IPS DF 4.7 (cell line): ENCODE measurements around the gene SPRR2F.

Experiments
- DNase-seq: peaks from one replicate; pipeline ENCODE4 v3.0.0-alpha.2; 2013; ENCODE audit warnings: low spot score; ENCODE audit errors: extremely low read depth

Gene SPRR2F

DNA sequence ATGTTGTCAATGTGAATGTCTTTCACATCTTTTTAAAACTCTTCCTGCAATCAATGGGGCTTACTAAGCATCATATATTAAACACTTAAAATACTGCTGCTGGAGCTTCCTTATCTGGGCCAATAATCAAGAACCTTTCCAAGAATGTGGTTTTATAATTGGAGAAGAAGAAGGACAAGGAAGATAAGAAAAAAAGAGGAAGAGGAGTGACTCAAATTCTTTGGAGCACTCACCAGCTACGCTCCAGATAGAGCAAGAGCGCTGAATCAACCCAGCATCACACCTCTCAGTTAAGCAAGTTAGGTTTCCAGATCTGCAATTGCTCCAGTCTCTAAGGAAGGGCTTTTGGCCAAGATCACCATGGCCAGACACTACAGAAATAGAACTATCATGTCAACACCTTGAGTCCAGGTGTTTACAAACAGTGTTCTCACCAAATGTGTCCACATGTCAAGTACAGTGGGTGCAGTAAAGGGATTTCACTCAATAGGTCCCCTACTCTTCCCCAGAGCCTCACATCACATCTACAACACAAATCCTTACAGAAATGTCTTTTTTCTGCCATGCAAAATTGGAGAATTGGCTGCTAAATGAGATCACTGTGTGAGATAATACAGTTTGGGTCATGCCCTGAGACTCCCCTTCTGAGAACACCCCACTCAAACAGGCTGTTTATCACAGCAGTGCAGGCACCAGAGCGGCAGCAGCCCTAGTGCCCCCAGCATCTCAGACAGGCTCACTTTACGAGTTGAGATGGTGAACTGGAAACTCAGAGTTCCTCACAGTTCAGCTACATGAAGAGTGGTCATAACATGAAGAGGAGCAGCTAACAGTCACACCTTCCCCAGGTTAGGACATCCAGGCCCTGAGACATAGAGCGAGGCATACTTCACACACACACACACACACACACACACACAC lies 40.2 kb downstream of the SPRR2F start:
- no peak for DNase-seq

DNA sequence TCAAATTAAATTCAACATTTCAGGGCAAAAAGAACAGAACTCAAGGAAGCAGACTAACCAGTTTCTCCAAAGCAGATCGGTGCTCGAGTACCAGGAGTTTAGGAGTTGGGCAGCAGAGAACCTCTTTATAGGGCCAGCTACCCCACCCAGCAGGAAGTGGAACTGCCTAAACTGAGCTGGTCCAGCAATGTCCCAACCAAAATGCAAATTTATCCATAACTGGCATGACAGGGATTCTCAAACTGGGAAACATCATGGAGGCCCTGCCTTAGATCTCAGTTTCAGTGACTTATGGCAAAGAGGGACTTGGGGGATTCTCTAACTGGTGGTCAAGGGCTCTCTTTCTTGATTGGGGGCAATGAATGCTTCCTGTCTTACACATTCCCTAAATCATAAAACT lies 41.8 kb downstream of the SPRR2F start, which contains the start of gene SPRR2B:
Gene SPRR2B, minus strand, starts transcription at position 101 of the 400 bp plus-strand sequence. CDS start 772 bp downstream, outside the sequence.
- no peak for DNase-seq

GRCh38 chr1:153070243-153070642 lies 43.1 kb downstream of the SPRR2F start:
- DNase-seq: no peak
